Measurements from ENCODE around the gene EPB41L5. TPM values are rescaled to one million over a fixed set of nuclear protein-coding genes. Genes with fewer than 3 reads are reported as not detected.

EPB41L5 gene
- total and polyA plus RNA-seq, 10 of the 15 experiments (the other 5 are each of a cell fraction or from before 2014, with no cell fraction given), result 2.1 to 20.4 (median 8.2) TPM

DNA sequence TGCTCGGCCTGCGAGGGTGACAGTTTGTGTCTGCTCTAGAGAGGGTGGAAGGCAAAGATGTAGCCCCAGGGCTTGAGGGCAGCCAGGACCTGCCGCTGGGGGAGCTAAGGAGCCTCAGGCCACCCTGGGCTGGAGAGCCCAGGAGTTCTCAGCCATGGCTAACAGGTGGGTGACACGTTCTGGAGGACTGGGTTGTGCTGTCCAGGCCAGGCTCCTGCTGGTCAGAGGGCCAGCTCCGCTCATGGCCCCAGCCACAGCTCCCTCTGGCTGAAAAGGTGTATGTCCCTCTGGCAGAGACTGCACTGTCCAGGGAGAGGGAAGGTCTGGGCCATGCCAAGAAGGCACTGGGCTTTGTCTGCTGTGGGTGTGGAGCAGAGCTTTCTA lies 191.1 kb downstream of the EPB41L5 start (continued):
- TF ChIP-seq ATF2 (IDR thresholded peaks at IDR 0.05; ENCODE audit: low read length) (no peak), ZNF217 (IDR thresholded peaks at IDR 0.05) (no peak), IKZF1 (conservative IDR thresholded peaks at IDR 0.05) (no peak), RAD51 (IDR thresholded peaks at IDR 0.05) (no peak), TAF1 (IDR thresholded peaks at IDR 0.05; ENCODE audit: borderline replicate concordance, low read depth, low read length) (no peak), FOXK2 (IDR thresholded peaks at IDR 0.05) (no peak), CBFB (IDR thresholded peaks at IDR 0.05; ENCODE audit: low read depth) (no peak), BHLHE40 (IDR thresholded peaks at IDR 0.05; ENCODE audit: borderline replicate concordance in 1 of 2, low read depth in 2 of 2, low read length in 1 of 2) (no peak), USF2 (IDR thresholded peaks at IDR 0.05; ENCODE audit: borderline replicate concordance, low read depth, low read length) (no peak), NFYB (IDR thresholded peaks at IDR 0.05; ENCODE audit: insufficient read depth, low read depth, low read length) (no peak)

DNA sequence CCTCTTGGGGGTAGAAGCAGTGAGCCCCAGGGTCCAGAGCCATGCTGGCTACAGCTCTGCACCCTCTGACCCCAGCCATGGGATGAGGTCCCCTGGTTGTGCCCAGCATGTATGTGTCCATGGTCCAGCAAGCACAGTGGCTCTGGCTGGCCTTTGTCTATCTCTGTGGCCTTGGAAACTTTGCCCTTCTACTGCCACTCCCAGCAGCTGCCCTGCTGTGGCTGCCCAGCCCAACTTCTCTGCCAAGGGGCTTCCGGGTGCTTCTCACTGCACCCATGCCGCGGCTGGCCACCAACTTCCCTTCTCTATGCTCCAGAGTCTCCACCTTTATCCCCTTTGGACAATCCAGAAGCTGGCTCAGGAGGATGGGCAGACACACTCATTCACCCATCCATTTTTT lies 191.5 kb downstream of the EPB41L5 start:
- SMC1A ChIA-PET (ENCODE audit: uncharacterized antibody, unreplicated experiment), result interaction anchor here (1.1 to 3.3 kb wide), 3 partner anchors 8 to 109 kb away, joined by 4 to 29 read pairs (median 4); no protein-coding TSS in a partner anchor
- H3K4me2 ChIP-seq (ENCODE audit: control insufficient read depth, insufficient read depth), result no peak overlapping the region
- no peaks in the 10 kb centered on the region for H3K27me3 ChIP-seq (replicated peaks in 1 of 2; ENCODE audit: control insufficient read depth in 2 of 2, insufficient read depth in 2 of 2, low read length in 1 of 2)
- no peak for TF ChIP-seq KLF5 (IDR thresholded peaks at IDR 0.05; ENCODE audit: partially characterized antibody)
- TF ChIP-seq, protein P1, sequence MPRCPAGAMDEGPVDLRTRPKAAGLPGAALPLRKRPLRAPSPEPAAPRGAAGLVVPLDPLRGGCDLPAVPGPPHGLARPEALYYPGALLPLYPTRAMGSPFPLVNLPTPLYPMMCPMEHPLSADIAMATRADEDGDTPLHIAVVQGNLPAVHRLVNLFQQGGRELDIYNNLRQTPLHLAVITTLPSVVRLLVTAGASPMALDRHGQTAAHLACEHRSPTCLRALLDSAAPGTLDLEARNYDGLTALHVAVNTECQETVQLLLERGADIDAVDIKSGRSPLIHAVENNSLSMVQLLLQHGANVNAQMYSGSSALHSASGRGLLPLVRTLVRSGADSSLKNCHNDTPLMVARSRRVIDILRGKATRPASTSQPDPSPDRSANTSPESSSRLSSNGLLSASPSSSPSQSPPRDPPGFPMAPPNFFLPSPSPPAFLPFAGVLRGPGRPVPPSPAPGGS (IDR thresholded peaks at IDR 0.05; ENCODE audit: borderline replicate concordance, insufficient read depth, low read depth, low read length, poor library complexity, severe bottlenecking), result no peak
- TF ChIP-seq TCF3 (IDR thresholded peaks at IDR 0.05; ENCODE audit: borderline replicate concordance, insufficient read depth, low read depth, low read length), result no peak
- no peak for TF ChIP-seq HCFC1 (IDR thresholded peaks at IDR 0.05; ENCODE audit: low read length)
- TF ChIP-seq EZH2 (IDR thresholded peaks at IDR 0.05; ENCODE audit: borderline replicate concordance, control insufficient read depth, low read depth, low read length), result no peak
- no peak for TF ChIP-seq YY1 (IDR thresholded peaks at IDR 0.05; ENCODE audit: low read depth, low read length)
- ATAC-seq (no peak; the same call in 2 of the 3 replicates), DNase-seq (ENCODE audit: low read depth, low spot score) (no peak), FAIRE-seq (no peak)
- H3K36me3 ChIP-seq (ENCODE audit: control insufficient read depth in 2 of 2, insufficient read depth in 2 of 2, low read length in 1 of 2), result no peaks in the 10 kb centered on the region
- H2AFZ ChIP-seq (ENCODE audit: control insufficient read depth, low read depth, low read length), result no peak overlapping the region
- H3K9ac ChIP-seq (ENCODE audit: control insufficient read depth, insufficient read depth, low read length), result no peak overlapping the region
- H3K4me1 ChIP-seq (ENCODE audit: control insufficient read depth, insufficient read depth, low read length), result no peaks in the 10 kb centered on the region; the same call in 1 of the 2 replicates
- CTCF ChIA-PET, result interaction anchor here (0.7 to 6.1 kb wide), 5 partner anchors 19 to 345 kb away, joined by 3 to 63 read pairs (median 3); partner anchors contain the start of gene TMEM185B
- RAD21 ChIA-PET (ENCODE audit: unreplicated experiment), result interaction anchor here (0.9 to 6.3 kb wide), 2 partner anchors 106 to 108 kb away, joined by 4 to 50 read pairs; no protein-coding TSS in a partner anchor
- BruUV-seq (replicated peaks), result no TSS peak
- H3K79me2 ChIP-seq (ENCODE audit: control insufficient read depth, insufficient read depth, low read length), result no peaks in the 10 kb centered on the region
- no peak overlapping the region for H3K4me3 ChIP-seq
- H3K9me3 ChIP-seq (replicated peaks; ENCODE audit: control insufficient read depth, insufficient read depth, low read length), result no peaks in the 10 kb centered on the region
- no peaks in the 10 kb centered on the region for H4K20me1 ChIP-seq (ENCODE audit: control insufficient read depth, insufficient read depth)
- POLR2A ChIA-PET, result no interaction called here
- no peak overlapping the region for H3K27ac ChIP-seq (ENCODE audit: control insufficient read depth, insufficient read depth)
- intact Hi-C loops (cut with micrococcal nuclease; ENCODE audit: unreplicated experiment) (no loop called here), in situ Hi-C loops (cut with MboI) (loop anchor here (25.0 kb wide), 1 partner anchor 483 kb away; no protein-coding TSS in a partner anchor)
- WGBS (ENCODE audit: insufficient coverage, insufficient replicate concordance, low lambda C conversion rate, missing lambda C conversion rate), result 39% methylated on average over 3 of the region's 3 CpGs

All from GM12878 (cell line).